HL-60 (cell line): ENCODE results near the gene ATE1.

Experiments
- DNase-seq, 2 experiments: peaks; one replicate each; pipeline ENCODE4 v3.0.0-alpha.2; 2010 to 2020; ENCODE audit warnings: low read depth in 1 of 2, low spot score in 1 of 2
- H3K27ac ChIP-seq: fragments of 250-450 bp; sonication (Bioruptor Pico); replicated peaks from 2 replicates; pipeline ENCODE4 v1.5.1; 2020; ENCODE audit warnings: mild to moderate bottlenecking, moderate library complexity
- H3K27me3 ChIP-seq: fragments of 250-450 bp; sonication (Bioruptor Pico); 2 replicates; pipeline ENCODE4 v1.5.1; 2021; ENCODE audit warnings: mild to moderate bottlenecking, moderate library complexity; ENCODE audit not compliant: insufficient read depth, poor library complexity, severe bottlenecking
- H3K4me3 ChIP-seq: replicated peaks from 2 replicates; pipeline ENCODE4 v1.5.1; 2011; ENCODE audit warnings: mild to moderate bottlenecking, control low read depth, low read length; ENCODE audit not compliant: insufficient read depth
- CTCF ChIP-seq: IDR thresholded peaks from one replicate; pipeline ENCODE4 v1.5.1; 2011; ENCODE audit warnings: low read length, control low read depth, inconsistent platforms; ENCODE audit not compliant: insufficient read depth
- GABPA ChIP-seq: IDR thresholded peaks from 2 replicates; pipeline ENCODE4 v1.6.1; 2012; ENCODE audit warnings: low read depth
- POLR2AphosphoS5 ChIP-seq: IDR thresholded peaks from 2 replicates; pipeline ENCODE4 v1.6.1; 2012; ENCODE audit warnings: low read depth
- REST ChIP-seq: IDR thresholded peaks from 2 replicates; pipeline ENCODE4 v1.6.1; 2012; ENCODE audit warnings: low read depth; ENCODE audit not compliant: insufficient replicate concordance
- SPI1 ChIP-seq: IDR thresholded peaks from 2 replicates; pipeline ENCODE4 v1.6.1; 2012; ENCODE audit warnings: low read depth, mild to moderate bottlenecking, borderline replicate concordance

The ATE1 gene

GRCh38 chr10:121961456-121961855 is 33.6 kb upstream of the ATE1 start:
- H3K4me3 ChIP-seq, result no peak overlapping the region
- H3K27me3 ChIP-seq, result no peaks in the 10 kb centered on the region
- DNase-seq, result no peak
- TF ChIP-seq GABPA (no peak), REST (no peak), POLR2AphosphoS5 (no peak), CTCF (no peak), SPI1 (no peak)
- no peak overlapping the region for H3K27ac ChIP-seq

GRCh38 chr10:121959671-121960070 is 31.8 kb upstream of the ATE1 start:
- Histone ChIP-seq H3K4me3 (no peak overlapping the region), H3K27me3 (no peaks in the 10 kb centered on the region), H3K27ac (no peak overlapping the region)
- TF ChIP-seq GABPA (no peak), SPI1 (no peak), CTCF (no peak), REST (no peak), POLR2AphosphoS5 (no peak)
- DNase-seq, result no peak

- Histone ChIP-seq H3K27ac (no peak overlapping the region), H3K4me3 (no peak overlapping the region), H3K27me3 (no peaks in the 10 kb centered on the region)
- TF ChIP-seq GABPA (no peak), POLR2AphosphoS5 (no peak), SPI1 (no peak), REST (no peak)
- DNase-seq, result no peak
Measured at GRCh38 chr10:121956111-121957061, 28.6 kb upstream of the ATE1 start.
